GM19455 (cell line): ENCODE data around the gene CD302.
"Not testable (repeated sequence)": the region's sequence is repeated elsewhere in the genome, so short reads cannot be mapped to it uniquely, and the experiment has no call there.

ENCODE experiments used
- ATAC-seq: cut with Tn5 transposase; IDR thresholded peaks from one replicate; pipeline ENCODE4 v1.9.1; 2021; ENCODE audit not compliant: unreplicated experiment

The CD302 gene

GRCh38 chr2:159755788-159756187 is 42.2 kb downstream of the CD302 start:
- ATAC-seq, result no peak

GRCh38 chr2:159755014-159755413 is 43.0 kb downstream of the CD302 start:
- ATAC-seq, result no peak

DNA sequence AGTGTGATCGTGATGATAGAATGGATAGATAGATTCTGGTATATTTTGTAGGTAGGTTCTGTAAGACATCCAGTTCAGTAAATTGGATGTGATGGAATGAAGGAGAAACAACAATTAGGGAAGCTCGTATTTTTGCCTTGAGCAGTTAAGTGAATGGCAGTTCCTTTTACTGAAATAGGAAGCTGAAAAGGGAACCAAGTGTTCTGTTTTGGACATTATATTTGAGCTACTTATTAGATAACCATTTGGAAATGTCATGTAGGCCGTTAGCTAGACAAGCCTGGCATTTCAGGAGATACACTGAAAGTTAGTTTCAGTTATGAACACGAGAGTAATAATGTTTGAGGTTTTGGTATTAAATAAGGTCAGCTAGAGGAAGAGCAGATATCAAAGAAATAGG is 44.2 kb downstream of the CD302 start:
- ATAC-seq, result no peak

- no peak for ATAC-seq
These were observed 47.1 kb downstream of the CD302 start for GRCh38 chr2:159750873-159751272.

DNA sequence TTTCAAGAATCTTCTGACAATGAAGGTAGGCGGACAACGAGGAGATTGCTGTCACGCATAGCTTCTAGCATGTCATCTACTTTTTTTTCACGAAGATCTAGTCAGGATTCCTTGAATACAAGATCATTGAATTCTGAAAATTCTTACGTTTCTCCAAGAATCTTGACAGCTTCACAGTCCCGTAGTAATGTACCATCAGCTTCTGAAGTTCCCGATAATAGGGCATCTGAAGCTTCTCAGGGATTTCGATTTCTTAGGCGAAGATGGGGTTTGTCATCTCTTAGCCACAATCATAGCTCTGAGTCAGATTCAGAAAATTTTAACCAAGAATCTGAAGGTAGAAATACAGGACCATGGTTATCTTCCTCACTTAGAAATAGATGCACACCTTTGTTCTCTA is 49.9 kb downstream of the CD302 start:
- ATAC-seq, result no peak

DNA sequence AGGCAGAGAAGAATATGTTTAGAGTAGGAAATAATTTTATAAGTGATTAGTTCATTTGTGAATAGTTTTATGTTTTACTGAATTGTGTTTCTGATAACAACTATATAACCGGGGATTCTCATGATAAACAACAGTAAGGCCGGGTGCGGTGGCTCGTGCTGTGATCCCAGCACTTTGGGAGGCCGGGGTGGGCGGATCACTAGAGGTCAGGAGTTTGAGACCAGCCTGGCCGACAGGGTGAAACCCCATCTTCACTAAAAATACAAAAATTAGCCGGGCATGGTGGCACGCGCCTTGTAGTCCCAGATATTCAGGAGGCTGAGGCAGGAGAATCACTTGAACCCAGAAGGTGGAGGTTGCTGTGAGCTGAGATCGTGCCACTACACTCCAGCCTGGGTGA is 52.8 kb downstream of the CD302 start:
- ATAC-seq, result not testable (repeated sequence)

DNA sequence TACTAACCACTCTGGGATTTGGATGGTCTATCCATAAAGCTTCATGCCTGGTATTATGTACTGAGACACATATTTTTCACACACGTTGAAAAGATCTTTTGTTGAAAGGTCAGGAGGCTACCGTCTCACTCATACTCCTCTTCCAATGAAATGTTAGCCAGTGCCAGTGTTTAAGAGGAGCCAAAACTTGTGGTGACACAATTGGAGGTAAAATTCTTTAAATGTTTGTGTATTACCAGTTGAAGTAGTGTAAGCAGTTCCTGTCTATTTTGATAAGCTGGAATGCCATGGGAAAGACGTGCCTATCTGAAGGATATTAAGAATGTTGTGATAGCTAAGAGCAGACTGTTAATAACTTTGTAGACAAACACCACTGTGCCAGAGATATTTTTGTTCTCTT is 53.6 kb downstream of the CD302 start:
- no peak for ATAC-seq

DNA sequence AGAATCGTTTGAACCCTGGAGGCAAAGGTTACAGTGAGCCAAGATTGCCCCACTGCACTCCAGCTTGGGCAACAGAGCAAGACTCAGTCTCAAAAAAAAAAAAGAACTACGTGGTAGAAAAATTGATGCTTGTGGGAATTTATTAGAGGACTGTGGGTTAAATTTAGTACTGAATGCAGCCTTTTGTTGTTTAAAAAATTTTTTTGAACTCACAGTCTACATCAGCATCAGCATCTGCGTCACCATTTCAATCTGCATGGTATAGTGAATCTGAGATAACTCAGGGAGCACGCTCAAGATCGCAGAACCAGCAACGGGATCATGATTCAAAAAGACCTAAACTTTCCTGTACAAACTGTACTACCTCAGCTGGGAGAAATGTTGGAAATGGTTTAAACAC is 55.2 kb downstream of the CD302 start:
- no peak for ATAC-seq

DNA sequence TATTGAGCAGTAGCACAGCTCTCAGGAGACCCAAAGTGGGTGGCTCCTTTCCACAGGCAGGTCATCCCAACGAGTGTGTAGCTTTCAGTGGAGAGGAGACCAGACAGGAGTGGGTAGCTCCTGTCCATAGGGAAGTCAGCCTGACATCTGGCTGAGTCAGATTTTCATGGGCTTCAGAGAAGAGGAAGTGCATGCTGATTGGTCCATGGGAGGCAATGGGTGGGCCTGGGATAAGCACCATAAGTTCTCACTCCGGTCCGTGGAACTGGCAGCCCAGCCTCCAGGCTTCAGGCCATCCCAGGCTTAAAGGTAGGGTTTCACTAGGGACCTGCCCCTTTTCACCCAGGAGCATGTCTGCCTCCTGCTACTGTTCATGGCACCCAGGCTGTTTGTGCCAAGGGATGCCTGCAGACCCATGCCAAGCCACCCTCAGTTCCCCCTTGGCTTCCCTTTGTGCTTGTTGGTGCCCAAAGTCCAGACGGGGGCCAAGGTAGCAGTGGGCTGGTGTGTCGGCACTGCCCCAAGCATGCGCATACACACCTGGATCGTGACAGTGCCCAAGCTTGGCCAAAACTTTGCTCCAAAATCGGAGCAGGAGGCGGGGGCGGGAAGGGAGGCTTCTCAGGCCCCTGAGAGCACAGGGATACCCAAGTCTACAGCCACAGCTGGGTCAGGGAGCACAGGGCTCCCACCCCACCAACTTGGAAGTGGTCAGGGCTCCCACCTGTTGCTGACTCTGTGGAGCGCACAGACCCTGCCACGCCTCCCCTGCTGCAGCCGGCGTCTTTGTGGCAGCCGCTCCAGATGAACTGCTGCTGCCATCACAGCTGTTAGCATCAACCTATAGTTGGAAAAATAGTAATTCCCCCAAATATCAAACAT is 59.3 kb downstream of the CD302 start:
- no peak for ATAC-seq

DNA sequence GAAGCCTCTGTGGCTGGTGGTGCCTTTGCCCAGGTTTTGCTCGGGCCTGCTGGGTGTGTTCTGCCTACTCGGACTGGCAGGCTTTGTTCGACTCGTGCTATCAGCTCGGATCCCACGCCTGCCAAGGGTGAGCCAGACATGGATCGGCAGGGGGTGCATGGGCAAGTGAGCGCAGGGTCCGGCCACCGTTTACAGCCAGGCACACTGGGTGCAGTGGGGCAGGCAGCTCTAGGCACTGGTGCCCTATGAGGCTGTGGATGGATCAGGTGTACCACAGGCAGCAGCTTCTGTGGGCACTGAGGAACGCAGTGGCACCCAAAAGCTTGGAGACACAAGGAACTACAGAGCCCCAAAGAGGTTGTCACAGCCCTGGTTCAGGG is 60.1 kb downstream of the CD302 start:
- no peak for ATAC-seq

DNA sequence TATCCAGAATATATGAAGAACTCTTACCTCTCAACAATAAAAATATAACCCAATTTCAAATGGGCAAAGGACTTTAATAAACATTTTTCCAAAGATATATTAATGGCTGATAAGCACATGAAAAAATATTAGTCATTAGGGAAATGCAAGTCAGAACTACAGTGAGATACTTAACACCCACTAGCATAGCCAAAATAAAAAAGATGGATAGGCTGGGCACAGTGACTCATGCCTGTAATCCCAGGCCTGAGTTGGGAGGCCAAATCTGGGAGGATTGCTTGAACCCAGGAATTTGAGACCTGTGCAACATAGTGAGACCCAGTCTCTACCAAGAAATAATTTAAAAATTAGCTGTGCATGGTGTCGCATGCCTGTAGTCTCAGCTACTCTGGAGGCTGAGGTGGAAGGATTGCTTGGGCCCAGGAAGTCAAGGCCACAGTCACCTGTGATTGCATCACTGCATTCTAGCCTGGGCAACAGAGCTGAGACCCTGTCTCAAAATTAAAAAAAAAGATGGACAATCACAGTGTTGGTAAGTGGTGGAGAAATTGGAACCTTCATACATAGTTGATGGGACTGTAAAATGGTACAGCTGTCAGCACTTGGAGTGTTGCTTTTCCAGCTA is 60.6 kb downstream of the CD302 start:
- ATAC-seq, result no peak

DNA sequence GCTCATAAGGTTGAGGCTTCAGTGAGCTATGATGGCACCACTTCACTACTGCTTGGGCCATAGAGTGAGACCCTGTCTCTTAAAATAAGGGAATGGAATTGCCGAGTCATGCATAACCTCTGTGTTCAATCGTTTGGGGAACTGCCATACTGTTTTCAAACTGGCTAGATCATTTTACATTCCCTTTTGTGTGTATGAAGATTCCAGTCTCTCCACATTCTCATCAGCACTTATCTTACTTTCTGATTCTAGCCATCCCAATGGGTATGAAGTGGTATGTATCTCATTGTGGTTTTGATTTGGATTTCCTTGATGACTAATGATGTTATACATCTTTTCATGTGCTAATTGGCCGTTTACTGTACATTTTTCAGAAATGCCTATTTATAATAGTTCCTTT is 62.0 kb downstream of the CD302 start:
- ATAC-seq, result no peak

DNA sequence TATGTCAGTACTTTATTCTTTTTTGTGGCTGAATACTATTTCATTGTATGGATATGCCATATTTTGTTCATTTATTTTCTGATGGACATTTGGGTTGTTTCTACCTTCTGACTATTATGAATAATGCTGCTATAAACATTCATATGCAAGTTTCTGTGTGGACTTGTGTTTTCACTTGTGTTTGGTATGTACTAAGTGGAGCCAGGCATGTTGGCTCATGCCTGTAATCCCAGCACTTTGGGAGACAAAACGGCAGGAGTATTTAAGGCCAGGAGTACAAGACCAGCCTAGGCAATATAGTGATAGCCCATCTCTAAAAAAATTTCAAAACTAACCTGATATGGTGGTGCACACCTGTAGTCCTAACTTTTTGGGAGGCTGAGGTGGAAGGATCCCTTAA is 62.4 kb downstream of the CD302 start:
- ATAC-seq, result no peak

DNA sequence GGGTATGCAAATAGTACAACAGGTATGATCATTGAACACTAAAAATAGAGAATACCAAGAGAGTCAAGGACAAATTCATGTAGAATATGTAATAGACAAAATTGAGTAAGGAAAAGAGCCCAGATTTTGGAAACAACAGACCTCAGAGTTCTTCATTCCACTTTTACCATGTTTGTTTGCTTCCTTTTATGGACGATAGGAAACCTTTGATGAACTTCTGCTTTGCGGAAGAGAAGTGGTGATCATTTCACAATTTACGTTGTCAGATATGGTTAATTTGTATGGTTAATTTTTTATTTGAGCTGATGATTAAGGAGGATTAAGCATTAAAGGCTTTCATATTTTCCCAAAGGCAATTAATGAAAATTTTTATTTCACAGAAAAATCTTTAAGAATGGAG is 69.4 kb downstream of the CD302 start:
- ATAC-seq, result no peak

DNA sequence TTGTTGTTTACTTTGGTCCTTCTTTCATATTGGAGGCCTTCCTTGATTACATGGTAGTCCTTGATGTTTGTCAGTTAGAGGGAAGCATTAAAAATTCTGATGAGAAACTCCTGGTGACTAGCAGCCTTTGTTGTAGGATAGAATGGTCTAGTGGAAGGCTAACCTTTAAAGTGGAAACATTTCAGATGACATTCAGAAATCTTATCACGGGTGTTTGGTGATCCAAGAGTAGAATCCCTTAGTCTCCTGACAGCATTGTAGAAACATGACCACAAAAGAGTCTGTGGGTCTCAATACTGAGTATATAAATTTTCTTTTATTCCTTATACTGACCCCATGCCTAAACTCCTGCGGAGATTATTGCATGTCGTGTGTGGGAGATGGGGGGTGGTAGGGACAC is 72.3 kb downstream of the CD302 start:
- no peak for ATAC-seq

DNA sequence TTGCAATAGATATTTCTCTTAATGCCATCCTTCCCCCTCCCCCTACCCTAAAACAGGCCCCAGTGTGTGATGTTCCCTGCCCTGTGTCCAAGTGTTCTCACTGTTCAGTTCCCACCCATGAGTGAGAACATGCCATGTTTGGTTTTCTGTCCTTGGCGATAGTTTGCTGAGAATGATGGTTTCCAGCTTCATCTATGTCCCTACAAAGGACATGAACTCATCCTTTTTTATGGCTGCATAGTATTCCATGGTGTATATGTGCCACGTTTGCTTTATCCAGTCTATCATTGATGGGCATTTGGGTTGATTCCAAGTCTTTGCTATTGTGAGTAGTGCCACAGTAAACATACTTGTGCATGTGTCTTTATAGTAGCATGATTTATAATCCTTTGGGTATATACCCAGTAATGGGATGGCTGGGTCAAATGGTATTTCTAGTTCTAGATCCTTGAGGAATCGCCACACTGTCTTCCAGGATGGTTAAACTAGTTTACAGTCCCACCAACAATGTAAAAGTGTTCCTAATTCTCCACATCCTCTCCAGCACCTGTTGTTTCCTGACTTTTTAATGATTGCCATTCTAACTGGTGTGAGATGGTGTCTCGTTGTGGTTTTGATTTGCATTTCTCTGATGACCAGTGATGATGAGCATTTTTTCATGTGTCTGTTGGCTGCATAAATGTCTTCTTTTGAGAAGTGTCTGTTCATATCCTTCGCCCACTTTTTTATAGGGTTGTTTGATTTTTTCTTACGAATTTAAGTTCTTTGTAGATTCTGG is 73.0 kb downstream of the CD302 start:
- not testable (repeated sequence) for ATAC-seq

- ATAC-seq, result no peak
These were observed 75.4 kb downstream of the CD302 start for GRCh38 chr2:159722580-159722979.

GRCh38 chr2:159720676-159721075 is 77.3 kb downstream of the CD302 start:
- ATAC-seq, result no peak
